Activated CD4-positive, alpha-beta T cell treated with anti-CD3 and anti-CD28 coated beads for 36 hours (primary cell): ENCODE measurements around the gene GRK4. TPM values are rescaled to one million over a fixed set of nuclear protein-coding genes. Genes with fewer than 3 reads are reported as not detected.

Experiments
- ATAC-seq: fragments of 200-7000 bp; cut with Tn5 transposase; one replicate; pipeline ENCODE4 v1.10.0; 2021; ENCODE audit warnings: mild to moderate bottlenecking, moderate library complexity
- CTCF ChIA-PET: fragments of 350-600 bp; sonication (Branson Sonifier 250); formaldehyde crosslinking; loops from one replicate; lab custom pipeline; 2021; ENCODE audit warnings: antibody characterized with exemption; lab: Charles Lee
- POLR2A ChIA-PET: fragments of 350-600 bp; sonication (Branson Sonifier 250); formaldehyde crosslinking; loops from one replicate; lab custom pipeline; 2021; ENCODE audit warnings: antibody characterized with exemption, inconsistent platforms; lab: Charles Lee
- DNase-seq: peaks from one replicate; pipeline ENCODE4 v3.0.0-alpha.2; 2020
- H3K27ac Mint-ChIP-seq: one replicate; pipeline ENCODE4 v1.8.0; 2021; ENCODE audit warnings: mixed read lengths
- H3K27me3 Mint-ChIP-seq: one replicate; pipeline ENCODE4 v1.8.0; 2021; ENCODE audit warnings: mixed read lengths
- H3K36me3 Mint-ChIP-seq: one replicate; pipeline ENCODE4 v1.8.0; 2021; ENCODE audit warnings: low read depth, mixed read lengths
- H3K4me1 Mint-ChIP-seq: one replicate; pipeline ENCODE4 v1.8.0; 2021; ENCODE audit warnings: mixed read lengths
- H3K4me3 Mint-ChIP-seq: one replicate; pipeline ENCODE4 v1.8.0; 2021; ENCODE audit warnings: mild to moderate bottlenecking, moderate library complexity, mixed read lengths
- H3K9me3 Mint-ChIP-seq: one replicate; pipeline ENCODE4 v1.8.0; 2021; ENCODE audit warnings: low read depth, mixed read lengths
- intact Hi-C, 2 experiments: fragments of 100-400 bp; cut with DNase I in 1 of 2; cut with micrococcal nuclease in 1 of 2; formaldehyde crosslinking; loops; one replicate each; pipeline versions ENCODE4 v1.14.2 to v1.15.1; 2022 to 2024; cut with DNase I, micrococcal nuclease
- total RNA-seq, 2 experiments: library from RNA; stranded (reverse); gene quantifications; one replicate each; pipeline ENCODE4 v1.2.3, GENCODE V29; 2021

GRK4 gene
- total RNA-seq, 2 experiments from 2014 or later, result 2.4 to 2.5 TPM

- Mint-ChIP-seq H3K4me1 (no peaks in the 10 kb centered on the region), H3K27ac (no peak overlapping the region), H3K9me3 (no peaks in the 10 kb centered on the region), H3K36me3 (no peaks in the 10 kb centered on the region), H3K27me3 (no peaks in the 10 kb centered on the region), H3K4me3 (no peak overlapping the region)
- POLR2A ChIA-PET, result no interaction called here
- CTCF ChIA-PET, result interaction anchor here (0.6 to 2.1 kb wide), 2 partner anchors 22 to 1228 kb away, joined by 3 to 8 read pairs; no protein-coding TSS in a partner anchor
- intact Hi-C loops, result no loop called here
- DNase-seq, result no peak
- no peak for ATAC-seq
These were observed 68.1 kb downstream of the GRK4 start for GRCh38 chr4:3031357-3032082.

GRCh38 chr4:3034231-3034630 lies 70.9 kb downstream of the GRK4 start:
- Mint-ChIP-seq H3K4me3 (no peak overlapping the region), H3K36me3 (no peaks in the 10 kb centered on the region), H3K9me3 (no peaks in the 10 kb centered on the region), H3K4me1 (peaks cover 18% of the 10 kb centered on the region), H3K27ac (no peak overlapping the region), H3K27me3 (peaks cover 6% of the 10 kb centered on the region)
- intact Hi-C loops, result no loop called here
- ATAC-seq, result no peak
- POLR2A ChIA-PET, result no interaction called here
- CTCF ChIA-PET, result interaction anchor here (0.7 to 0.9 kb wide), 2 partner anchors 40 to 56 kb away, joined by 3 read pairs; no protein-coding TSS in a partner anchor
- no peak for DNase-seq

- H3K36me3 Mint-ChIP-seq, result no peaks in the 10 kb centered on the region
- peaks cover 6% of the 10 kb centered on the region for H3K27me3 Mint-ChIP-seq
- ATAC-seq, result no peak
- DNase-seq, result no peak
- CTCF ChIA-PET, result interaction anchor here (0.7 to 1.9 kb wide), 4 partner anchors 25 to 143 kb away, joined by 3 to 10 read pairs (median 4); no protein-coding TSS in a partner anchor
- H3K4me3 Mint-ChIP-seq, result no peak overlapping the region
- H3K4me1 Mint-ChIP-seq, result peaks cover 18% of the 10 kb centered on the region
- intact Hi-C loops, result no loop called here
- POLR2A ChIA-PET, result no interaction called here
- no peak overlapping the region for H3K27ac Mint-ChIP-seq
- no peaks in the 10 kb centered on the region for H3K9me3 Mint-ChIP-seq
These were observed 71.9 kb downstream of the GRK4 start for GRCh38 chr4:3035249-3035648.

- H3K4me3 Mint-ChIP-seq, result no peak overlapping the region
- H3K36me3 Mint-ChIP-seq, result no peaks in the 10 kb centered on the region
- no peak overlapping the region for H3K27ac Mint-ChIP-seq
- no peaks in the 10 kb centered on the region for H3K9me3 Mint-ChIP-seq
- ChIA-PET POLR2A (no interaction called here), CTCF (interaction anchor here (0.7 to 1.9 kb wide), 4 partner anchors 25 to 143 kb away, joined by 3 to 10 read pairs (median 4); no protein-coding TSS in a partner anchor)
- DNase-seq (no peak), ATAC-seq (no peak)
- intact Hi-C loops, result loop anchor here in 1 of 2 experiments (2.0 kb wide), 1 partner anchor 57 kb away; no protein-coding TSS in a partner anchor
- H3K4me1 Mint-ChIP-seq, result peaks cover 20% of the 10 kb centered on the region
- peaks cover 6% of the 10 kb centered on the region for H3K27me3 Mint-ChIP-seq
These were observed 72.3 kb downstream of the GRK4 start for GRCh38 chr4:3035674-3036073.

DNA sequence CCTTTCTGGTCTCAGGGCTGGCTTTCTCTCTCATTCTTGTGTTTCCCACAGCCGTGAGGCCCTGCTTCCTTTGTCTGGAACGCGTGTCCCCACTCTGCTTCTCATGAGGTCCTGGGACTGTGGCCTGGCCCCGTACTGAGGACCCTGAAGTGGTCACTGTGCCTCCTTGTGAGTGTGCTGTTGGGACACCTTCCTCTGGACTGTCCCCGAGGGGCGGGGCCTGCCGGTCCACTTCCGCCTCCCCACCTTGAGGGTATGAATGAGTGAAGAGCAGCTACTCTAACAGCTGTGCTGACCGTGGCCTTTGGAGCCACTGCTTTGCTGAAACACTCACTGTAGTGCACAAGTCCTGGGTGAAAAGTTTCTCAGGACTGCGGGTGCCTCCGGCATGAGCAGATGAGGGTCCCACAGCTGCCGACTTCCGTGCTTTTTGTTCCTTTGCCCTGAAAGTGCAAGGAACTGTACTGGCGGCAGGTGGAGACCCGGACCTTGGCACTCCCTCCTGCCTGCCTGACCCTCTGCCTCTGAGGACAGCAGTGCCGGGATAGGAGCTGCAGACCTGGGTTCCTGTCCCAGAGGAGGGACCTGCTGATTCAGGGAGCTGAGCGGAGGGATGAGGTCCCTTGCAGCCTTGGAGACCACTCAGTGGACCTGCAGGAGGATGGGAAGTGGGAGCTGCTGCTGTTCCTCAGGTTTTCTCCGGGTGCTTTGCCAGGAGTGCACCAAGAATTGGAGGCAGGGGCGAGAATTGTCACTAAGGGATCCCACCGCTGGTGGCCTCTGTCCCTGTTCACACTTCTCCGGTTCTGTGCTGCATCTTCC lies 73.0 kb downstream of the GRK4 start:
- Mint-ChIP-seq H3K4me1 (peaks cover 25% of the 10 kb centered on the region), H3K36me3 (no peaks in the 10 kb centered on the region), H3K27ac (no peak overlapping the region), H3K9me3 (no peaks in the 10 kb centered on the region), H3K27me3 (peaks cover 6% of the 10 kb centered on the region), H3K4me3 (no peak overlapping the region)
- intact Hi-C loops, result loop anchor here in 1 of 2 experiments (2.0 kb wide), 1 partner anchor 58 kb away; no protein-coding TSS in a partner anchor
- CTCF ChIA-PET, result interaction anchor here (0.6 to 1.9 kb wide), 10 partner anchors 21 to 688 kb away, joined by 3 to 10 read pairs (median 3); partner anchors contain the start of genes GRK4 and NOP14
- POLR2A ChIA-PET, result no interaction called here
- no peak for ATAC-seq
- no peak for DNase-seq

DNA sequence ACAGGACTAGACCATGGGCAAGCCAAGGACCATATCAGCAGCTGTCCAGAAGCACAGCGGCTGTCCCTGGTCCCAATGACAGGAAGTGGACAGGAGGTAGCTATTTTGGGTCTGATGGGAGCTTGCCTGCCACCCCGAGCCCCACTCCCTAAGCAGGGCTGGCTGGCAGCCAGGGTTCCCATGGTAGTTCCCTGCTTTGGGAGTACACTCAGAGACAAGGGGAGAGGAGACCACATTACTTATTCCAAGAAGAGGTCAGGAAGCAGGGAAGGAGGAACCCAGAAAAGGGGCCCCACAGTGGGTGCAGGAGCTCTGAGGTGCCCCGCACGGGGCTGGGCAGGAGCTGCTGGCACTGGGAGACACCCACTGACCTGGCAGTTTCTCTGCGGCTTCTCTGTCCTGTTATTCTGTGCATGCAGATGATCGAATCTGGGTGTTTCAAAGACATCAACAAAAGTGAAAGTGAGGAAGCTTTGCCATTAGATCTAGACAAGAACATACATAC lies 74.6 kb downstream of the GRK4 start:
- intact Hi-C loops, result loop anchor here (1.0 to 2.0 kb wide), 4 partner anchors 29 to 274 kb away; no protein-coding TSS in a partner anchor
- ChIA-PET CTCF (interaction anchor here (0.7 to 1.6 kb wide), 10 partner anchors 10 to 84 kb away, joined by 3 to 19 read pairs (median 4); no protein-coding TSS in a partner anchor), POLR2A (interaction anchor here (0.6 to 0.8 kb wide), 2 partner anchors 24 to 75 kb away, joined by 6 to 10 read pairs; partner anchors contain the start of genes GRK4 and NOP14)
- Mint-ChIP-seq H3K9me3 (no peaks in the 10 kb centered on the region), H3K36me3 (no peaks in the 10 kb centered on the region), H3K27me3 (peaks cover 6% of the 10 kb centered on the region), H3K4me3 (peak overlapping the region; percentile 34), H3K4me1 (peaks cover 36% of the 10 kb centered on the region), H3K27ac (peak overlapping the region; percentile 11)
- ATAC-seq (peak; percentile 19), DNase-seq (peak; percentile 29)

DNA sequence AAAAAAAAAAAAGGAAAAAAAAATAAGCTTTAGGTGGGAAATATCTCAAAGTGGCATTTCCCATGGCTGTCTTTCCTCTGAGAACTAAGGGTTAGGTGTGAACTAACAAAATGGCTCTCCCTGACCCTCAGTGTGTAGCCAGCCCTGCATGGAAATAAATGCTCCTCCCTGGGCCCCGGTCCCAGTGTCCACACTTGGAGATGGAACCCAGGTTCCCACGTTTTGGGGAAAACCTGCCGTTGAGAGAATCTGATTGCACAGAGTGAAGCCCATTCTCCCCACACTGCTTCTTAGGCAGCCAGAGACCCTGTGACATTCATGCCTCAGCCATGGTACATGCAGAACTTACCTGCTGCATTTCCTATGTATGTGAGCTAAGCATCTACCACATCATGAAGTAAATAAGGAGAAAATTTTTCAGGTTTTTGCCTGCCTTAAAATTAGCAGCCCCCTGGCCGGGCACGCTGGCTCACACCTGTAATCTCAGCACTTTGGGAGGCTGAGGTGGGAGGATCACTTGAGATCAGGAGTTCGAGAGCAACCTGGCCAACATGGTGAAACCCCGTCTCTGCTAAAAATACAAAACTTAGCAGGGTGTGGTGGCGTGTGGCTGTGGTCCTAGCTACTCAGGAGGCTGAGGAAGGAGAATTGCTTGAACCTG lies 76.5 kb downstream of the GRK4 start:
- CTCF ChIA-PET, result interaction anchor here (1.0 to 1.7 kb wide), 2 partner anchors 19 to 76 kb away, joined by 3 to 4 read pairs; partner anchors contain the start of gene GRK4
- DNase-seq (no peak), ATAC-seq (no peak)
- peaks cover 6% of the 10 kb centered on the region for H3K27me3 Mint-ChIP-seq
- POLR2A ChIA-PET, result no interaction called here
- no peaks in the 10 kb centered on the region for H3K36me3 Mint-ChIP-seq
- no peak overlapping the region for H3K4me3 Mint-ChIP-seq
- H3K4me1 Mint-ChIP-seq, result peaks cover 39% of the 10 kb centered on the region
- intact Hi-C loops, result no loop called here
- no peak overlapping the region for H3K27ac Mint-ChIP-seq
- H3K9me3 Mint-ChIP-seq, result no peaks in the 10 kb centered on the region

DNA sequence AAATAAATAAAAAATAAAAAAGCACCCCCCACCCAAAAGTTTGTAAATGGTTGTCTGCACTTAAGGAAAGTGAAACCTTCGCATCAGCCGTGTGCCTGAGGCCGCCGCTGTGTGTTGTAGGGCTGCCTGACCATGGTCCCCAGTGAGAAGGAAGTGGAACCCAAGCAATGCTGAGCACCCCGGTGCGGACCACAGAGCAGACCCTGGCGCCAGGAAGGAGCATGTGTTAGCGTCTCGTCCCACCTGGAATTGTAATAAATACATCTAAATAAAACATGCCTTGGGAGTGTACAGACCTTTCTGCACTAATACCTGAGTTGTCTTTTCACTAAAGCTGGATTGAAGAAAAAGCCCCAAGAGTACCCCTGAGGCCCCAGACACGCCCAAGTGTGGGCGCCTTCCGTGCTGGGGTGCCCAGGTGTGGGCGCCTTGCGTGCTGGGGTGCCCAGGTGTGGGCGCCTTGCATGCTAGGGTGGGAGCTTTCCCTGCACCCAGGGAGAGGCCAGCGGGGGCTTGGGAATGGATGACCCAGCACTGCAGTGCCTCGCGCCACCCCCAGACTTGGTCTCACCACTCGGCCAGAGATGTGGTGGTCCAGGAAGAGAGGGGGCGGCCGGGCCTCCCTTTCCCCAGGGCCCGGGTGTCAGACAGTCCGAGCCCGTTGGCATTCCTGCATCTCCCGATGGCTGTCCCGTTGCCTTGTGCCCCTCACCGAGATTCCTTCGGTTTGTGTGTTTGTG lies 77.3 kb downstream of the GRK4 start:
- intact Hi-C loops, result no loop called here
- peaks cover 6% of the 10 kb centered on the region for H3K27me3 Mint-ChIP-seq
- peaks cover 47% of the 10 kb centered on the region for H3K4me1 Mint-ChIP-seq
- no peak overlapping the region for H3K27ac Mint-ChIP-seq
- POLR2A ChIA-PET, result interaction anchor here (0.6 kb wide), 1 partner anchor 27 kb away, joined by 3 read pairs; no protein-coding TSS in a partner anchor
- H3K9me3 Mint-ChIP-seq, result peaks cover 5% of the 10 kb centered on the region
- H3K36me3 Mint-ChIP-seq, result peaks cover 4% of the 10 kb centered on the region
- DNase-seq, result no peak
- no peak overlapping the region for H3K4me3 Mint-ChIP-seq
- no peak for ATAC-seq
- CTCF ChIA-PET, result interaction anchor here (1.7 kb wide), 1 partner anchor 77 kb away, joined by 4 read pairs; the partner anchor contains the start of gene GRK4

- peak overlapping the region; percentile 69 for H3K4me3 Mint-ChIP-seq
- peaks cover 6% of the 10 kb centered on the region for H3K36me3 Mint-ChIP-seq
- peak; percentile 69 for DNase-seq
- ATAC-seq, result peak; percentile 52
- peaks cover 6% of the 10 kb centered on the region for H3K27me3 Mint-ChIP-seq
- peaks cover 54% of the 10 kb centered on the region for H3K4me1 Mint-ChIP-seq
- intact Hi-C loops, result no loop called here
- ChIA-PET POLR2A (interaction anchor here (0.6 kb wide), 2 partner anchors 27 to 33 kb away, joined by 3 read pairs; no protein-coding TSS in a partner anchor), CTCF (interaction anchor here (0.9 to 1.0 kb wide), 3 partner anchors 17 to 77 kb away, joined by 3 to 4 read pairs (median 3); partner anchors contain the start of genes GRK4 and NOP14)
- peak overlapping the region; percentile 78 for H3K27ac Mint-ChIP-seq
- peaks cover 7% of the 10 kb centered on the region for H3K9me3 Mint-ChIP-seq
These were observed 78.1 kb downstream of the GRK4 start for GRCh38 chr4:3041192-3042142.
